Endodermal cell (in vitro differentiated cells): ENCODE data around the gene ADD1. TPM values are rescaled to one million over a fixed set of nuclear protein-coding genes. Genes with fewer than 3 reads are reported as not detected.

Source experiments
- DNase-seq: peaks from one replicate; pipeline ENCODE4 v3.0.0-alpha.2; 2017
- H3K27ac ChIP-seq: 2 replicates; pipeline ENCODE4 v1.5.1; 2013; ENCODE audit warnings: mild to moderate bottlenecking, low read depth, low read length, moderate library complexity
- H3K27me3 ChIP-seq: 2 replicates; pipeline ENCODE4 v1.6.1; 2013; ENCODE audit warnings: mild to moderate bottlenecking, low read length, moderate library complexity; ENCODE audit not compliant: insufficient read depth, control insufficient read depth, poor library complexity, severe bottlenecking
- H3K36me3 ChIP-seq: 2 replicates; pipeline ENCODE4 v1.7.0; 2013; ENCODE audit warnings: mild to moderate bottlenecking, low read length, moderate library complexity; ENCODE audit not compliant: control insufficient read depth, insufficient read depth
- H3K4me1 ChIP-seq: one replicate; pipeline ENCODE4 v1.7.0; 2013; ENCODE audit warnings: low read length; ENCODE audit not compliant: control insufficient read depth, insufficient read depth
- H3K4me3 ChIP-seq: 2 replicates; pipeline ENCODE4 v1.5.1; 2013; ENCODE audit warnings: mild to moderate bottlenecking, low read length, moderate library complexity
- H3K9ac ChIP-seq: 2 replicates; pipeline ENCODE4 v1.6.1; 2013; ENCODE audit warnings: mild to moderate bottlenecking, low read length, moderate library complexity; ENCODE audit not compliant: poor library complexity, severe bottlenecking; ENCODE audit errors: extremely low read depth
- H3K9me3 ChIP-seq: 2 replicates; pipeline ENCODE4 v1.6.1; 2013; ENCODE audit warnings: mild to moderate bottlenecking, low read length, moderate library complexity; ENCODE audit not compliant: control insufficient read depth
- H3K27ac Mint-ChIP-seq: 2 replicates; pipeline ENCODE4 v1.8.0; 2020; ENCODE audit warnings: mixed read lengths
- H3K27me3 Mint-ChIP-seq: 2 replicates; pipeline ENCODE4 v1.8.0; 2021; ENCODE audit warnings: mild to moderate bottlenecking, mixed read lengths; ENCODE audit not compliant: insufficient read depth
- H3K36me3 Mint-ChIP-seq: 2 replicates; pipeline ENCODE4 v1.8.0; 2020; ENCODE audit warnings: low read depth, mixed read lengths
- H3K4me1 Mint-ChIP-seq: 2 replicates; pipeline ENCODE4 v1.8.0; 2020; ENCODE audit warnings: mixed read lengths
- H3K4me3 Mint-ChIP-seq: 2 replicates; pipeline ENCODE4 v1.8.0; 2020; ENCODE audit warnings: mild to moderate bottlenecking, moderate library complexity, mixed read lengths
- H3K9me3 Mint-ChIP-seq: 2 replicates; pipeline ENCODE4 v1.8.0; 2020; ENCODE audit warnings: mild to moderate bottlenecking, mixed read lengths
- WGBS, 2 experiments: methylation state at CpG; one replicate each; pipeline versions ENCODE4 v1.1.5 to v1.1.7; 2013; ENCODE audit warnings: missing lambda C conversion rate in 2 of 2, mixed read lengths in 1 of 2; ENCODE audit not compliant: insufficient coverage in 1 of 2, insufficient read length in 1 of 2; 5-methylcytosine and 5-hydroxymethylcytosine counted together
- total RNA-seq, 2 donors: library from RNA; stranded (reverse); fragmentation: NEBNext Ultra II Directional in 1 of 2; extraction: Animal tissue kit (Norgen Biotek cat#: 25700) in 1 of 2; gene quantifications; 2 replicates in 1 of 2; 3 replicates in 1 of 2; pipeline ENCODE4 v1.2.1, GENCODE V29; 2021
- TF ChIP-seq, protein P1 (sequence below): fragments of 200-600 bp; sonication (generic); conservative IDR thresholded peaks from 2 replicates; pipeline ENCODE4 v1.5.0; 2021; ENCODE audit warnings: antibody characterized with exemption, mild to moderate bottlenecking

ADD1 gene
- total RNA-seq, 2 donors from 2014 or later: 231 to 257 TPM

DNA sequence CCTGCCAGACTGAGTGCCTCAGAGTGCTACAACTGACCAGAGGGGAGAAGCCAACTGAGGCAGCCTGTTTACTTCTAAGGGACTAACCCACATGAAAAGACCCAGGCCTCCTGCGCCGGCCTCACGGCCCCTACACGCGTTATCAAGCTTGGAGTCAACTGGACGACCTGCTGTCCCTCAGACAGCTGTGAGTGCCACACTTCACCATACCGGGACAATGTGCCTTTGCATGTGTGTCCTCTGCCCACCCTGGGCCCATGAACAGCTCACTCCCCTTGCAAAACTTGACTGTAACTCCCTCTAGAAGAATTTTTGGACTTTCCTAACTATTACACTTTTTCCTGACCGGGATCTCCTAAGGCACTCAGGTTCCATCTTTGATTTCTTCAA is 117.8 kb downstream of the ADD1 start:
- Histone ChIP-seq H3K9ac (peak overlapping the region; percentile 82), H3K4me3 (peak overlapping the region; percentile 88), H3K4me1 (peaks cover 4% of the 10 kb centered on the region), H3K36me3 (peaks cover 23% of the 10 kb centered on the region), H3K9me3 (peaks cover 3% of the 10 kb centered on the region), H3K27ac (no peak overlapping the region), H3K27me3 (no peaks in the 10 kb centered on the region)
- DNase-seq: peak; percentile 65
- H3K27ac Mint-ChIP-seq: peak overlapping the region; percentile 18
- TF ChIP-seq, protein P1, sequence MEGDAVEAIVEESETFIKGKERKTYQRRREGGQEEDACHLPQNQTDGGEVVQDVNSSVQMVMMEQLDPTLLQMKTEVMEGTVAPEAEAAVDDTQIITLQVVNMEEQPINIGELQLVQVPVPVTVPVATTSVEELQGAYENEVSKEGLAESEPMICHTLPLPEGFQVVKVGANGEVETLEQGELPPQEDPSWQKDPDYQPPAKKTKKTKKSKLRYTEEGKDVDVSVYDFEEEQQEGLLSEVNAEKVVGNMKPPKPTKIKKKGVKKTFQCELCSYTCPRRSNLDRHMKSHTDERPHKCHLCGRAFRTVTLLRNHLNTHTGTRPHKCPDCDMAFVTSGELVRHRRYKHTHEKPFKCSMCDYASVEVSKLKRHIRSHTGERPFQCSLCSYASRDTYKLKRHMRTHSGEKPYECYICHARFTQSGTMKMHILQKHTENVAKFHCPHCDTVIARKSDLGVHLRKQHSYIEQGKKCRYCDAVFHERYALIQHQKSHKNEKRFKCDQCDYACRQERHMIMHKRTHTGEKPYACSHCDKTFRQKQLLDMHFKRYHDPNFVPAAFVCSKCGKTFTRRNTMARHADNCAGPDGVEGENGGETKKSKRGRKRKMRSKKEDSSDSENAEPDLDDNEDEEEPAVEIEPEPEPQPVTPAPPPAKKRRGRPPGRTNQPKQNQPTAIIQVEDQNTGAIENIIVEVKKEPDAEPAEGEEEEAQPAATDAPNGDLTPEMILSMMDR: no peak
- peak overlapping the region; percentile 90 for H3K4me3 Mint-ChIP-seq
- H3K27me3 Mint-ChIP-seq: peaks cover 5% of the 10 kb centered on the region
- H3K4me1 Mint-ChIP-seq: peaks cover 19% of the 10 kb centered on the region
- 61 to 83% methylated on average over 2 to 8 of the region's 8 CpGs for WGBS, 2 experiments
- H3K36me3 Mint-ChIP-seq: peaks cover 24% of the 10 kb centered on the region
- peaks cover 3% of the 10 kb centered on the region for H3K9me3 Mint-ChIP-seq

DNA sequence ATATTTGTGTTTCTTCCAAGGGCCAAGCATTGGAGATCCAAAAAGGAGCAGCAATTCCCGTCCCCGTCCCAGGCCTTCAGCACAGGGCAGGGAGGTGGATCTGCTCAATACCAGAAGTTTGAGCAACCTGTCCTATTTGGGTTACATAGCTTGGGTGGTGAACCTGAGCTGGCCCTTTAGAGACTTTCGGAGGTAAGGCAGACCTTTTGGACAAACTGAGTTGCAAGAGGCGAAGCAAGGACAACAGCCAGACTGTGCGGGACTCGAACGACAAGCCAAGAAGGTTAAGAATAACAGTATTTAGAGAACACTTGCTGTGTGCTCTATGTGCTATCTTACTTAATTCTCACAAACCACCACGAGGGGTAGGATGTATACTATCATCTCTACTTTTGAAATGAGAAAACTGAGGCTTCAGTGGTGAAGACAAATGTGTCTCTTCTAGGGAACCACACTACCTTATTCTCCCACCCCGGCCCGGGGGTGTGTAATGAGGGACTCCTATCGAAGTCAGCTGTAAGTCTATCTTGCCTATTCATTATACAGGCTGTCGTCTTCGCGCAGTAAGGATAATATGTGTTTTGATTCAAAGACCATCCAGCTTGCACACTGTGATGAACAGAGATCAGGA is 118.3 kb downstream of the ADD1 start:
- H3K4me3 ChIP-seq: peak overlapping the region; percentile 88
- H3K27me3 ChIP-seq: no peaks in the 10 kb centered on the region
- H3K27me3 Mint-ChIP-seq: peaks cover 5% of the 10 kb centered on the region
- peak; percentile 62 for DNase-seq
- peaks cover 19% of the 10 kb centered on the region for H3K36me3 Mint-ChIP-seq
- H3K27ac Mint-ChIP-seq: peak overlapping the region; percentile 98
- H3K4me1 ChIP-seq: peaks cover 4% of the 10 kb centered on the region
- H3K27ac ChIP-seq: no peak overlapping the region
- H3K36me3 ChIP-seq: peaks cover 18% of the 10 kb centered on the region
- TF ChIP-seq, protein P1: no peak
- H3K4me3 Mint-ChIP-seq: peak overlapping the region; percentile 90
- WGBS, 2 experiments: 46 to 64% methylated on average over 7 to 14 of the region's 14 CpGs
- H3K9me3 Mint-ChIP-seq: no peaks in the 10 kb centered on the region
- H3K9ac ChIP-seq: peak overlapping the region; percentile 82
- H3K4me1 Mint-ChIP-seq: peaks cover 19% of the 10 kb centered on the region
- no peaks in the 10 kb centered on the region for H3K9me3 ChIP-seq

DNA sequence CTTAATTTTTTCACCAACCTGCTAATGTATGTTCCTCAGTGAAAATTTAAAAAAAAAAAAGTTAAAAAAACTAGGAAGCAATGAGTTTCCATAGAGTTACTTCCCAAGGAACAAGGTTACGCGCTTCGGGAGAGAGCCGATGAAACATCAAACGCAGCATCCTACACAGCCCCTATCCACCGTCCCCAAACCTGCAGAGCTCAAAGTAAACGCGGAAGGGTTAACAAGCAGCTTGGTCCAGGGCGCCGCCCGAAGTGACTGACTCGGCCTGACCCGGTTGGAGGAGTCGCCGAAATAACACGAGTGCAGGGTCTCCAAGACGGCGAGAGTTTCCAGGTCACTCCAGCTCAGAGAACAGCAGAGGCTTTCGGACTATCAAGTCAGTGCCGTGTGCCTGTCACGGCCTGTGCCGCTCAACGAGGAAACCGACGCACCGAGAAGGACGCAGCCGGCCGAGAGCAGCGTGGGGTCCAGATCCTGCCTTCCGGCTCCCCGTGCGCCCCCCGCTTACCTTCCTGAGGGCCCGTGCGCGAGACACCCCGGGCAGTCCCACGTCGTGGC is 119.0 kb downstream of the ADD1 start:
- Histone ChIP-seq H3K27me3 (no peaks in the 10 kb centered on the region), H3K27ac (peak overlapping the region; percentile 80), H3K4me3 (peak overlapping the region; percentile 88), H3K4me1 (peaks cover 4% of the 10 kb centered on the region), H3K36me3 (peaks cover 10% of the 10 kb centered on the region), H3K9ac (peak overlapping the region; percentile 82), H3K9me3 (no peaks in the 10 kb centered on the region)
- WGBS, 2 experiments: 0 to 1% methylated on average over 20 to 40 of the region's 40 CpGs
- H3K27me3 Mint-ChIP-seq: peaks cover 5% of the 10 kb centered on the region
- H3K4me3 Mint-ChIP-seq: peak overlapping the region; percentile 90
- peaks cover 19% of the 10 kb centered on the region for H3K4me1 Mint-ChIP-seq
- H3K27ac Mint-ChIP-seq: peak overlapping the region; percentile 98
- peaks cover 11% of the 10 kb centered on the region for H3K36me3 Mint-ChIP-seq
- TF ChIP-seq, protein P1: no peak
- peak; percentile 87 for DNase-seq
- no peaks in the 10 kb centered on the region for H3K9me3 Mint-ChIP-seq
